GM18498 (cell line): ENCODE measurements around the gene NINL.

Experiments
- ATAC-seq: cut with Tn5 transposase; IDR thresholded peaks from one replicate; pipeline ENCODE4 v1.9.1; 2021; ENCODE audit warnings: mild to moderate bottlenecking, moderate library complexity; ENCODE audit not compliant: unreplicated experiment

Gene NINL

GRCh38 chr20:25439328-25439727 is 146.0 kb downstream of the NINL start:
- no peak for ATAC-seq

- ATAC-seq, result no peak
These were observed 148.2 kb downstream of the NINL start for GRCh38 chr20:25437153-25437581.

- no peak for ATAC-seq
These were observed 160.8 kb downstream of the NINL start for GRCh38 chr20:25424536-25424935.

GRCh38 chr20:25422032-25422431 is 163.3 kb downstream of the NINL start:
- ATAC-seq, result no peak

GRCh38 chr20:25421102-25421501 is 164.2 kb downstream of the NINL start:
- ATAC-seq, result no peak

- ATAC-seq, result no peak
These were observed 166.6 kb downstream of the NINL start for GRCh38 chr20:25418776-25419175.

GRCh38 chr20:25408890-25409289 is 176.4 kb downstream of the NINL start:
- no peak for ATAC-seq

GRCh38 chr20:25408170-25408547 is 177.2 kb downstream of the NINL start:
- no peak for ATAC-seq

- ATAC-seq, result peak; percentile 90
These were observed 177.8 kb downstream of the NINL start, which contains the start of gene GINS1 for GRCh38 chr20:25407311-25408169. TSS of gene GINS1 (plus strand) at chr20:25407673. CDS start at chr20:25407821, 148 bp downstream.
